ENCODE results near the gene GFOD1. TPM values are rescaled to one million over a fixed set of nuclear protein-coding genes. Genes with fewer than 3 reads are reported as not detected.
A peak's percentile ranks its signal among the peaks of the same experiment; 100 is the strongest.

Gene GFOD1
- total and polyA plus RNA-seq, 2 donors (not counting 1 experiment from before 2014, with no cell fraction given): 10.5 to 25.3 TPM

DNA sequence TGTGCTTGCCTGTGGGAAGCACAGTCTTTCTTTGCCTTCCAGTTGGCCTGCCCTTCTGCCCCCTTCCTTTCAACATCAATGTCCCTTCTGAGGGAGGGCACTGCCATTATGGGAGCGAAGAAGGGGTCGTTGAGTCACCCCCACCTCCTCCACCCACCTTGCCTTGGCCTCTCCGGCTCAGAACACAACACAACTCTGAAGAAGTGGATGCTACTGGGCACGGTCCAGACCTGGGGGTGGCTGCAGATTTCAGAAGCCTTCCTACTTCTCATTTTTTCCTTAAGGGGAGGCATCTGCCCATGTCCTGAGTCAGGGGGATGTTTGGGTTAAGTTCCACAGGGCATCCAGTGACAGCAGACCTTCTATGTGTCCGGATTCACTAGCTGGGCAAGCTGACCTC, 72.1 kb downstream of the GFOD1 start:
- Histone ChIP-seq H3K27me3 (ENCODE audit: control insufficient read depth, insufficient read depth, low read length) (no peaks in the 10 kb centered on the region), H3K9me3 (ENCODE audit: control insufficient read depth, insufficient read depth, low read depth, low read length) (no peaks in the 10 kb centered on the region), H3K4me1 (ENCODE audit: control insufficient read depth, extremely low read depth, insufficient read depth, low read length) (peaks cover 8% of the 10 kb centered on the region), H4K20me1 (ENCODE audit: control insufficient read depth, extremely low read depth, insufficient read depth, low read length) (no peaks in the 10 kb centered on the region), H3K4me3 (replicated peaks in 1 of 4; ENCODE audit: control extremely low read depth in 1 of 4, insufficient read depth in 1 of 4, low read depth in 3 of 4, low read length in 4 of 4) (no peak overlapping the region), H2AFZ (ENCODE audit: low read length) (no peak overlapping the region), H3K9ac (ENCODE audit: insufficient read depth, low read length) (no peak overlapping the region), H3K4me2 (ENCODE audit: extremely low read depth, insufficient read depth, low read length) (no peak overlapping the region), H3K79me2 (ENCODE audit: control insufficient read depth, insufficient read depth, low read length) (no peaks in the 10 kb centered on the region), H3K36me3 (ENCODE audit: control insufficient read depth, insufficient read depth, low read length) (no peaks in the 10 kb centered on the region), H3K27ac (ENCODE audit: insufficient read depth, low read length) (no peak overlapping the region)
- TF ChIP-seq, protein P1, sequence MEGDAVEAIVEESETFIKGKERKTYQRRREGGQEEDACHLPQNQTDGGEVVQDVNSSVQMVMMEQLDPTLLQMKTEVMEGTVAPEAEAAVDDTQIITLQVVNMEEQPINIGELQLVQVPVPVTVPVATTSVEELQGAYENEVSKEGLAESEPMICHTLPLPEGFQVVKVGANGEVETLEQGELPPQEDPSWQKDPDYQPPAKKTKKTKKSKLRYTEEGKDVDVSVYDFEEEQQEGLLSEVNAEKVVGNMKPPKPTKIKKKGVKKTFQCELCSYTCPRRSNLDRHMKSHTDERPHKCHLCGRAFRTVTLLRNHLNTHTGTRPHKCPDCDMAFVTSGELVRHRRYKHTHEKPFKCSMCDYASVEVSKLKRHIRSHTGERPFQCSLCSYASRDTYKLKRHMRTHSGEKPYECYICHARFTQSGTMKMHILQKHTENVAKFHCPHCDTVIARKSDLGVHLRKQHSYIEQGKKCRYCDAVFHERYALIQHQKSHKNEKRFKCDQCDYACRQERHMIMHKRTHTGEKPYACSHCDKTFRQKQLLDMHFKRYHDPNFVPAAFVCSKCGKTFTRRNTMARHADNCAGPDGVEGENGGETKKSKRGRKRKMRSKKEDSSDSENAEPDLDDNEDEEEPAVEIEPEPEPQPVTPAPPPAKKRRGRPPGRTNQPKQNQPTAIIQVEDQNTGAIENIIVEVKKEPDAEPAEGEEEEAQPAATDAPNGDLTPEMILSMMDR (conservative IDR thresholded peaks at IDR 0.05 in 1 of 2, IDR thresholded peaks at IDR 0.05 in 1 of 2; ENCODE audit: low read depth in 1 of 2, low read length in 2 of 2): no peak
- TF ChIP-seq EZH2 (IDR thresholded peaks at IDR 0.05; ENCODE audit: low read length, missing control alignments): no peak
- DNase-seq (ENCODE audit: low read depth in 2 of 2): no peak

- H3K4me1 ChIP-seq (ENCODE audit: control insufficient read depth, extremely low read depth, insufficient read depth, low read length): peaks cover 8% of the 10 kb centered on the region
- H2AFZ ChIP-seq (ENCODE audit: low read length): no peak overlapping the region
- H3K27ac ChIP-seq (ENCODE audit: insufficient read depth, low read length): no peak overlapping the region
- DNase-seq (ENCODE audit: low read depth in 2 of 2): peak; percentile 19 to 51
- no peak overlapping the region for H3K4me2 ChIP-seq (ENCODE audit: extremely low read depth, insufficient read depth, low read length)
- H3K4me3 ChIP-seq (replicated peaks in 1 of 4; ENCODE audit: control extremely low read depth in 1 of 4, insufficient read depth in 1 of 4, low read depth in 3 of 4, low read length in 4 of 4): no peak overlapping the region
- no peak overlapping the region for H3K9ac ChIP-seq (ENCODE audit: insufficient read depth, low read length)
- no peaks in the 10 kb centered on the region for H3K79me2 ChIP-seq (ENCODE audit: control insufficient read depth, insufficient read depth, low read length)
- no peaks in the 10 kb centered on the region for H3K27me3 ChIP-seq (ENCODE audit: control insufficient read depth, insufficient read depth, low read length)
- TF ChIP-seq, protein P1 (conservative IDR thresholded peaks at IDR 0.05 in 1 of 2, IDR thresholded peaks at IDR 0.05 in 1 of 2; ENCODE audit: low read depth in 1 of 2, low read length in 2 of 2): no peak
- no peak for TF ChIP-seq EZH2 (IDR thresholded peaks at IDR 0.05; ENCODE audit: low read length, missing control alignments)
- no peaks in the 10 kb centered on the region for H3K9me3 ChIP-seq (ENCODE audit: control insufficient read depth, insufficient read depth, low read depth, low read length)
- H3K36me3 ChIP-seq (ENCODE audit: control insufficient read depth, insufficient read depth, low read length): no peaks in the 10 kb centered on the region
- H4K20me1 ChIP-seq (ENCODE audit: control insufficient read depth, extremely low read depth, insufficient read depth, low read length): no peaks in the 10 kb centered on the region
These were observed 73.4 kb downstream of the GFOD1 start for GRCh38 chr6:13413900-13414555.

DNA sequence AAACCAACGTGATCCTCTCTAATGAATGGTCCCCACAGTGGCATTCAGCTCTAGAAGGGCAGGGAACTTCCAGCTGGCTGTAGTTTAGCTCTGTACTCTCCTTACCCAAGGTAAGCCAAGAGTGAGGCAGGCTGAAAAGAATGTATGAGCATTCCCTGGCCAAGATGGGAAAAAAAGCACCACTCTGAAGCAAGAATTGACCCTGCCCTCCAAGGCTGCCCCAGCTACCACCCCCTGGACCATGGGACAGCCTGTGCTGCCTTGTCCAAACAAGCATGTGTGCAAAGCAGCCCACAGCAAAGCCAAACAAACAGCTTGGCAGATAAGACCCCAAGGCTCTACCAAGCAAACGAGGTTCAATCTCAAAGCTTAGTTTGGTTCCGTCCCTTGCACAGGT, 73.9 kb downstream of the GFOD1 start:
- Histone ChIP-seq H2AFZ (ENCODE audit: low read length) (no peak overlapping the region), H3K9me3 (ENCODE audit: control insufficient read depth, insufficient read depth, low read depth, low read length) (no peaks in the 10 kb centered on the region), H3K36me3 (ENCODE audit: control insufficient read depth, insufficient read depth, low read length) (no peaks in the 10 kb centered on the region), H4K20me1 (ENCODE audit: control insufficient read depth, extremely low read depth, insufficient read depth, low read length) (no peaks in the 10 kb centered on the region), H3K4me1 (ENCODE audit: control insufficient read depth, extremely low read depth, insufficient read depth, low read length) (peaks cover 8% of the 10 kb centered on the region), H3K4me2 (ENCODE audit: extremely low read depth, insufficient read depth, low read length) (no peak overlapping the region), H3K9ac (ENCODE audit: insufficient read depth, low read length) (no peak overlapping the region), H3K79me2 (ENCODE audit: control insufficient read depth, insufficient read depth, low read length) (no peaks in the 10 kb centered on the region), H3K4me3 (replicated peaks in 1 of 4; ENCODE audit: control extremely low read depth in 1 of 4, insufficient read depth in 1 of 4, low read depth in 3 of 4, low read length in 4 of 4) (no peak overlapping the region), H3K27me3 (ENCODE audit: control insufficient read depth, insufficient read depth, low read length) (no peaks in the 10 kb centered on the region), H3K27ac (ENCODE audit: insufficient read depth, low read length) (no peak overlapping the region)
- no peak for TF ChIP-seq EZH2 (IDR thresholded peaks at IDR 0.05; ENCODE audit: low read length, missing control alignments)
- TF ChIP-seq, protein P1 (conservative IDR thresholded peaks at IDR 0.05 in 1 of 2, IDR thresholded peaks at IDR 0.05 in 1 of 2; ENCODE audit: low read depth in 1 of 2, low read length in 2 of 2): no peak
- DNase-seq (ENCODE audit: low read depth in 2 of 2): peak; percentile 75 to 86

Measured in fibroblast of lung (primary cell).